IMR-90 (cell line): ENCODE measurements around the gene ARMH3. TPM values are rescaled to one million over a fixed set of nuclear protein-coding genes. Genes with fewer than 3 reads are reported as not detected.

Source experiments
- ATAC-seq: fragments of 200-7000 bp; cut with Tn5 transposase; 2 replicates; pipeline ENCODE4 v1.9.1; 2020; ENCODE audit warnings: low read depth, mild to moderate bottlenecking, moderate library complexity
- BruUV-seq: library from RNA; stranded (reverse); fragments of 400-500 nt; replicated peaks from 2 replicates; lab custom pipeline; 2021; lab: Mats Ljungman, UMichigan
- CTCF ChIA-PET: fragments of 300-600 bp; formaldehyde crosslinking; extraction: SDS; loops from one replicate; lab custom pipeline; 2021; ENCODE audit warnings: antibody characterized with exemption; lab: Yijun Ruan, JAX
- POLR2A ChIA-PET: fragments of 300-600 bp; sonication (Branson Sonifier 250); formaldehyde crosslinking; loops from one replicate; lab custom pipeline; 2022; ENCODE audit warnings: antibody characterized with exemption; ENCODE audit not compliant: unreplicated experiment; lab: Charles Lee
- DNase-seq: peaks from one replicate; pipeline ENCODE4 v3.0.0; 2013
- H2AFZ ChIP-seq: replicated peaks from 2 replicates; pipeline ENCODE3; 2013; ENCODE audit warnings: low read length, mild to moderate bottlenecking; ENCODE audit not compliant: poor library complexity
- H2AK5ac ChIP-seq: 2 replicates; pipeline ENCODE4 v1.6.1; 2013; ENCODE audit warnings: low read depth, low read length, inconsistent platforms
- H2AK9ac ChIP-seq: replicated peaks from 2 replicates; pipeline ENCODE3; 2013; ENCODE audit warnings: mild to moderate bottlenecking, low read depth, low read length, moderate library complexity; ENCODE audit not compliant: poor library complexity
- H2BK120ac ChIP-seq: 2 replicates; pipeline ENCODE4 v1.6.1; 2013; ENCODE audit warnings: low read depth, low read length, inconsistent platforms
- H2BK15ac ChIP-seq: 3 replicates; pipeline ENCODE4 v1.6.1; 2013; ENCODE audit warnings: low read depth, low read length, inconsistent platforms
- H2BK20ac ChIP-seq: 2 replicates; pipeline ENCODE4 v1.6.1; 2013; ENCODE audit warnings: low read depth, mild to moderate bottlenecking, inconsistent platforms, low read length, moderate library complexity
- H2BK5ac ChIP-seq: 2 replicates; pipeline ENCODE4 v1.6.1; 2013; ENCODE audit warnings: mild to moderate bottlenecking, low read depth, low read length, inconsistent platforms; ENCODE audit not compliant: poor library complexity, severe bottlenecking
- H3K14ac ChIP-seq: replicated peaks from 2 replicates; pipeline ENCODE4 v1.6.1; 2013; ENCODE audit warnings: low read depth, low read length, inconsistent platforms
- H3K18ac ChIP-seq: 2 replicates; pipeline ENCODE4 v1.6.1; 2013; ENCODE audit warnings: low read depth, low read length, control low read depth
- H3K23ac ChIP-seq: 2 replicates; pipeline ENCODE4 v1.6.1; 2013; ENCODE audit warnings: low read depth, low read length, inconsistent platforms
- H3K27ac ChIP-seq: 2 replicates; pipeline ENCODE4 v1.5.1; 2013; ENCODE audit warnings: mild to moderate bottlenecking, control low read depth, low read length; ENCODE audit not compliant: insufficient read depth
- H3K27me3 ChIP-seq: 2 replicates; pipeline ENCODE4 v1.6.1; 2013; ENCODE audit warnings: low read length; ENCODE audit not compliant: control insufficient read depth, insufficient read depth
- H3K36me3 ChIP-seq: 2 replicates; pipeline ENCODE4 v1.6.1; 2013; ENCODE audit warnings: low read length, mixed read lengths; ENCODE audit not compliant: control insufficient read depth, insufficient read depth
- H3K4ac ChIP-seq: 2 replicates; pipeline ENCODE4 v1.6.1; 2013; ENCODE audit warnings: low read depth, low read length, inconsistent platforms
- H3K4me1 ChIP-seq: 2 replicates; pipeline ENCODE4 v1.6.1; 2013; ENCODE audit warnings: low read length, mixed read lengths; ENCODE audit not compliant: control insufficient read depth, insufficient read depth
- H3K4me2 ChIP-seq: 2 replicates; pipeline ENCODE4 v1.6.1; 2013; ENCODE audit warnings: low read depth, mild to moderate bottlenecking, control low read depth, low read length, moderate library complexity
- H3K4me3 ChIP-seq: 2 replicates; pipeline ENCODE4 v1.5.1; 2013; ENCODE audit warnings: low read depth, mild to moderate bottlenecking, control low read depth, low read length, moderate library complexity; ENCODE audit not compliant: insufficient read depth
- H3K56ac ChIP-seq: 2 replicates; pipeline ENCODE4 v1.6.1; 2013; ENCODE audit warnings: low read length, inconsistent platforms; ENCODE audit not compliant: insufficient read depth; ENCODE audit errors: extremely low read depth
- H3K79me1 ChIP-seq, 2 experiments: 2 replicates each; pipeline ENCODE4 v1.6.1; 2013; ENCODE audit warnings: low read length in 2 of 2, inconsistent platforms in 1 of 2, low read depth in 1 of 2
- H3K9ac ChIP-seq: 2 replicates; pipeline ENCODE4 v1.6.1; 2013; ENCODE audit warnings: low read depth, low read length, control low read depth
- H3K9me1 ChIP-seq: 2 replicates; pipeline ENCODE4 v1.6.1; 2013; ENCODE audit warnings: low read length, inconsistent platforms; ENCODE audit not compliant: insufficient read depth
- H3K9me3 ChIP-seq: 2 replicates; pipeline ENCODE4 v1.6.1; 2013; ENCODE audit warnings: low read length; ENCODE audit not compliant: control insufficient read depth, insufficient read depth
- H4K20me1 ChIP-seq: 2 replicates; pipeline ENCODE4 v1.6.1; 2013; ENCODE audit warnings: low read length, inconsistent platforms; ENCODE audit not compliant: insufficient read depth
- H4K5ac ChIP-seq: 2 replicates; pipeline ENCODE4 v1.6.1; 2013; ENCODE audit warnings: mild to moderate bottlenecking, low read depth, low read length, control low read depth
- H4K8ac ChIP-seq, 2 experiments: 2 replicates each; pipeline ENCODE4 v1.6.1; 2013; ENCODE audit warnings: low read depth in 2 of 2, low read length in 2 of 2, control low read depth in 1 of 2, inconsistent platforms in 1 of 2
- H4K91ac ChIP-seq: 2 replicates; pipeline ENCODE4 v1.6.1; 2013; ENCODE audit warnings: low read depth, low read length, inconsistent platforms; ENCODE audit not compliant: insufficient read depth
- CHD1 ChIP-seq: IDR thresholded peaks from 2 replicates; pipeline ENCODE4 v1.6.1; 2012; ENCODE audit warnings: low read depth, low read length, improper control_type of control experiment
- CTCF ChIP-seq: conservative IDR thresholded peaks from 2 replicates; pipeline ENCODE4 v1.5.1; 2012; ENCODE audit warnings: mild to moderate bottlenecking, low read depth, low read length, improper control_type of control experiment
- MAFK ChIP-seq: IDR thresholded peaks from 2 replicates; pipeline ENCODE4 v1.6.1; 2012; ENCODE audit warnings: low read depth, low read length, improper control_type of control experiment
- RCOR1 ChIP-seq: IDR thresholded peaks from 2 replicates; pipeline ENCODE4 v1.6.1; 2012; ENCODE audit warnings: mild to moderate bottlenecking, low read length, improper control_type of control experiment; ENCODE audit not compliant: insufficient replicate concordance
- WGBS, 2 experiments: methylation state at CpG; one replicate each; pipeline versions ENCODE4 v1.1.5 to v1.1.7; 2013; ENCODE audit warnings: missing lambda C conversion rate in 2 of 2; ENCODE audit not compliant: insufficient read length in 1 of 2; ENCODE audit errors: extremely low coverage in 2 of 2; 5-methylcytosine and 5-hydroxymethylcytosine counted together
- dilution Hi-C: fragments of 300-500 bp; cut with HindIII; formaldehyde crosslinking; loops from one replicate; pipeline ENCODE4 v1.14.3; 2018; ENCODE audit warnings: low sequenced_read_pairs; ENCODE audit not compliant: unreplicated experiment
- in situ Hi-C: fragments of 300-500 bp; cut with MboI; formaldehyde crosslinking; loops from 3 replicates; pipeline ENCODE4 v1.14.3; 2019; ENCODE audit warnings: low sequenced_read_pairs, inconsistent platforms, mixed read lengths
- intact Hi-C: fragments of 100-400 bp; cut with micrococcal nuclease; formaldehyde crosslinking; loops from 2 replicates; pipeline ENCODE4 v1.10.0; 2022
- polyA plus RNA-seq, 3 experiments: library from polyadenylated mRNA; depleted of rRNA; stranded (reverse); fragments of >200 nt; gene quantifications; 2 replicates each; pipeline ENCODE4 v1.2.3, GENCODE V29; 2012; ENCODE audit warnings: low replicate concordance in 1 of 3
- total RNA-seq: library from RNA; depleted of rRNA; stranded (reverse); fragments of >200 nt; gene quantifications from 2 replicates; pipeline ENCODE4 v1.2.3, GENCODE V29; 2012

ARMH3 gene
- total and polyA plus RNA-seq, 2 of the 4 experiments (the other 2 are of a cell fraction), result 12.1 to 13.1 TPM

- no peak for DNase-seq
- no peak for TF ChIP-seq MAFK
- TF ChIP-seq CTCF, result no peak
- no peak for TF ChIP-seq CHD1
- no peak for TF ChIP-seq RCOR1
Observed at GRCh38 chr10:101845893-101846292, 210.1 kb downstream of the ARMH3 start.

More at GRCh38 chr10:101845893-101846292, 210.1 kb downstream of the ARMH3 start:
- no TSS peak for BruUV-seq
- Histone ChIP-seq H2BK20ac (no peak overlapping the region), H2BK5ac (no peak overlapping the region), H3K9me1 (peaks cover 18% of the 10 kb centered on the region; the same call in 1 of the 2 replicates), H3K27ac (no peak overlapping the region), H3K79me1 (no peaks in the 10 kb centered on the region; a peak in 2 of 4 replicates), H2BK120ac (no peak overlapping the region), H3K4me2 (no peak overlapping the region), H3K4me1 (peaks cover 6% of the 10 kb centered on the region; the same call in 1 of the 2 replicates), H3K9me3 (no peaks in the 10 kb centered on the region), H4K8ac (no peak overlapping the region), H2AFZ (no peak overlapping the region), H3K18ac (no peak overlapping the region), H4K20me1 (peaks cover 41% of the 10 kb centered on the region), H3K27me3 (no peaks in the 10 kb centered on the region), H3K14ac (no peak overlapping the region), H3K56ac (no peak overlapping the region), H3K23ac (no peak overlapping the region), H2AK5ac (no peak overlapping the region), H2BK15ac (no peak overlapping the region), H4K5ac (no peak overlapping the region), H3K4ac (no peak overlapping the region), H3K9ac (no peak overlapping the region), H2AK9ac (no peak overlapping the region), H4K91ac (no peak overlapping the region), H3K4me3 (no peak overlapping the region), H3K36me3 (peaks cover 4% of the 10 kb centered on the region; the same call in 1 of the 2 replicates)
- intact Hi-C loops (loop anchor here (2.0 kb wide), 1 partner anchor 37 kb away; no protein-coding TSS in a partner anchor), in situ Hi-C loops (no loop called here), dilution Hi-C loops (no loop called here)
- ChIA-PET POLR2A (no interaction called here), CTCF (interaction anchor here (0.5 to 0.7 kb wide), 2 partner anchors 61 to 175 kb away, joined by 3 to 8 read pairs; no protein-coding TSS in a partner anchor)
- ATAC-seq, result no peak
- 83% methylated on average over 1 of the region's 3 CpGs; no CpG with 5 or more reads in 1 of the 2 experiments for WGBS, 2 experiments
